Measurements from ENCODE around the gene DAGLB. TPM values are rescaled to one million over a fixed set of nuclear protein-coding genes. Genes with fewer than 3 reads are reported as not detected.

DAGLB gene
- total and polyA plus RNA-seq, 2 of the 8 experiments (the other 6 are each of a cell fraction or from before 2014, with no cell fraction given): 27.0 to 39.6 TPM

DNA sequence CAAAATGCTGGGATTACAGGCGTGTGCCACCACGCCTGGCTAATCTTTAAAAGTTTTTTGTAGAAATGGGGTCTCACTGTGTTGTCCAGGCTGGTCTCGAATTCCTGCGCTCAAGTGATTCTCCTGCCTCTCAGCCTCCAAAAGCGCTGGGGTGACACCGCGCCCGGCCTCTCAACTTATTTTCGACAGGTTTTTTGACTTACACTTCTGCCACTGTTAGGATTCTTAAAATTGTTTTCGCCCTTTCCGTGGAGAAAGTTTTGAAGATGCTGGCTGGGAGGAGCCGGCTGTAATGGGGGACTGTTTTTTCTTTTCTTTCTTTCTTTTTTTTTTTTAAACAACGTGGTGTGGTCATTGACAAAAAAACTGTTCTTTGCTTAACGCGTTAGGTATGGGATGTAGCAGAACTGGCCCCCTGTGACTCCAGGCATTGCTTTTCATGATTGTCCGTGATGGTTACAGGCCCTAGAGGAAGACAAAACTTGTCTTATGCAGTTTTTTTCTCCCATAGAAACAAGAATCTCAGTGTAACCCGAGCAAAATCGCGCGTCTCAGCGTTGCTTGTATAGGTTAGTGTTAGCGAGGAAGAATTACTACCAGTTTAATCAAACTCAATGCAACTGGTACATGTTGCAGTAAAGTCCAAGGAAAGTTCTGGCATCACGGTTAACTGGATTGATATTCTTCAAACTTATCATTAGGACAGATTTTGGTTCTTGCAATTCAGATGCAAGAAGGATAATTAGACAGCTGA lies 72.2 kb downstream of the DAGLB start:
- H2AK5ac ChIP-seq (ENCODE audit: low read depth, low read length): no peak overlapping the region
- DNase-seq (ENCODE audit: low read depth in 1 of 2, low spot score in 2 of 2) (no peak), FAIRE-seq (no peak)
- no peak overlapping the region for H3K14ac ChIP-seq (ENCODE audit: insufficient read length)
- no peaks in the 10 kb centered on the region for H3K27me3 ChIP-seq (replicated peaks in 1 of 4; ENCODE audit: control insufficient read depth in 3 of 4, extremely low read depth in 1 of 4, insufficient read depth in 3 of 4, low read length in 3 of 4)
- peaks cover 13 to 19% of the 10 kb centered on the region in 2 experiments for H4K20me1 ChIP-seq (replicated peaks in 1 of 2; ENCODE audit: control insufficient read depth in 1 of 2, insufficient read depth in 2 of 2, low read length in 2 of 2)
- peaks cover 0 to 10% (median 5%) of the 10 kb centered on the region in 4 experiments; a peak in 4 of 7 replicates for H3K4me1 ChIP-seq (replicated peaks in 1 of 4; ENCODE audit: control insufficient read depth in 3 of 4, insufficient read depth in 4 of 4, low read length in 3 of 4)
- 18% methylated on average over 23 of the region's 23 CpGs; no CpG with 5 or more reads in 1 of the 2 experiments for WGBS, 2 experiments (ENCODE audit: extremely low coverage in 1 of 2, insufficient coverage in 1 of 2, insufficient read length in 1 of 2, insufficient replicate concordance in 2 of 2, low coverage in 1 of 2, low lambda C conversion rate in 2 of 2, missing lambda C conversion rate in 1 of 2)
- H3K79me1 ChIP-seq (ENCODE audit: low read depth, low read length): no peaks in the 10 kb centered on the region; the same call in 1 of the 2 replicates
- peaks cover 49 to 58% of the 10 kb centered on the region in 2 experiments for H3K79me2 ChIP-seq (ENCODE audit: control insufficient read depth in 1 of 2, insufficient read depth in 2 of 2, low read length in 2 of 2)
- no peak overlapping the region for H4K5ac ChIP-seq (ENCODE audit: insufficient read length, low read depth, low read length)
- H3K4ac ChIP-seq (replicated peaks; ENCODE audit: insufficient read length, low read depth, low read length): no peak overlapping the region
- H2BK12ac ChIP-seq (ENCODE audit: low read depth, low read length): no peak overlapping the region
- H3K23me2 ChIP-seq (ENCODE audit: low read depth, low read length): peaks cover 4% of the 10 kb centered on the region
- H3K9ac ChIP-seq (replicated peaks in 1 of 4; ENCODE audit: extremely low read depth in 1 of 4, low read depth in 3 of 4, low read length in 3 of 4): peak overlapping the region in 3 of 4 experiments; percentile 5 to 74 (median 45); a peak in 4 of 7 replicates
- H4K91ac ChIP-seq (replicated peaks; ENCODE audit: insufficient read length, low read length): no peak overlapping the region
- H2BK5ac ChIP-seq (ENCODE audit: low read depth, low read length): peak overlapping the region; percentile 60; the same call in 1 of the 2 replicates
- H2BK15ac ChIP-seq (ENCODE audit: low read length): no peak overlapping the region
- H2BK120ac ChIP-seq (replicated peaks; ENCODE audit: low read depth, low read length): no peak overlapping the region
- no peak overlapping the region for H2AFZ ChIP-seq (ENCODE audit: low read length)
- peak overlapping the region; percentile 57 to 99 (median 90) for H3K4me3 ChIP-seq (ENCODE audit: extremely low read depth in 1 of 4, insufficient read depth in 2 of 4, low read depth in 3 of 4, low read length in 4 of 4)
- H2BK20ac ChIP-seq (ENCODE audit: low read length): no peak overlapping the region
- 0 out of 2 replicates have a peak overlapping the region, but pooled peaks have one; percentile 6 for H3K27ac ChIP-seq (ENCODE audit: low read depth, low read length)
- peak overlapping the region; percentile 59 for H3K56ac ChIP-seq (replicated peaks; ENCODE audit: insufficient read length, low read depth, low read length)
- peak overlapping the region; percentile 72 to 90 for H3K4me2 ChIP-seq (ENCODE audit: insufficient read depth in 1 of 2, low read depth in 2 of 2, low read length in 2 of 2)
- CTCF ChIA-PET (ENCODE audit: partially characterized antibody): no interaction called here
- H4K8ac ChIP-seq (ENCODE audit: extremely low read depth, insufficient read depth, low read length): peak overlapping the region; percentile 92; the same call in 1 of the 2 replicates
- POLR2A ChIA-PET (ENCODE audit: partially characterized antibody): interaction anchor here (1.4 kb wide), 1 partner anchor 11 kb away, joined by 3 read pairs; no protein-coding TSS in a partner anchor
- no peaks in the 10 kb centered on the region for H3K9me3 ChIP-seq (ENCODE audit: insufficient read depth in 2 of 2, low read depth in 1 of 2, low read length in 1 of 2)
- no peak overlapping the region for H3K18ac ChIP-seq (ENCODE audit: extremely low read depth, low read length)
- peaks cover 0 to 5% (median 0%) of the 10 kb centered on the region in 4 experiments; a peak in 2 of 8 replicates for H3K36me3 ChIP-seq (ENCODE audit: control insufficient read depth in 2 of 4, insufficient read depth in 4 of 4, low read length in 3 of 4)
- H3K23ac ChIP-seq (ENCODE audit: insufficient read length): no peak overlapping the region
